Mesothelial cell of epicardium (in vitro differentiated cells): ENCODE measurements around the gene DEFB114. TPM values are rescaled to one million over a fixed set of nuclear protein-coding genes. Genes with fewer than 3 reads are reported as not detected.

Source experiments
- DNase-seq, 2 experiments: peaks; one replicate each; pipeline ENCODE4 v3.0.0; 2021; ENCODE audit warnings: low spot score in 2 of 2; ENCODE audit not compliant: unreplicated experiment in 2 of 2
- H3K27ac Mint-ChIP-seq: 2 replicates; pipeline ENCODE4 v1.8.0; 2021; ENCODE audit warnings: mixed read lengths
- H3K27me3 Mint-ChIP-seq: 2 replicates; pipeline ENCODE4 v1.8.0; 2021; ENCODE audit warnings: low read depth, mixed read lengths
- H3K36me3 Mint-ChIP-seq: 2 replicates; pipeline ENCODE4 v1.8.0; 2021; ENCODE audit warnings: mixed read lengths
- H3K4me1 Mint-ChIP-seq: 2 replicates; pipeline ENCODE4 v1.8.0; 2021; ENCODE audit warnings: mixed read lengths
- H3K4me3 Mint-ChIP-seq: 2 replicates; pipeline ENCODE4 v1.8.0; 2021; ENCODE audit warnings: mild to moderate bottlenecking, moderate library complexity, mixed read lengths
- H3K9me3 Mint-ChIP-seq: 2 replicates; pipeline ENCODE4 v1.8.0; 2021; ENCODE audit warnings: mixed read lengths
- total RNA-seq: library from RNA; stranded (reverse); gene quantifications from 3 replicates; pipeline ENCODE4 v1.2.1, GENCODE V29; 2021
- TF ChIP-seq, protein P1 (sequence below): fragments of 200-600 bp; sonication (generic); IDR thresholded peaks from one replicate; pipeline ENCODE4 v1.5.0; 2021; ENCODE audit warnings: antibody characterized with exemption; ENCODE audit not compliant: unreplicated experiment

DEFB114 gene
- total RNA-seq, 1 donor from 2014 or later: not detected

DNA sequence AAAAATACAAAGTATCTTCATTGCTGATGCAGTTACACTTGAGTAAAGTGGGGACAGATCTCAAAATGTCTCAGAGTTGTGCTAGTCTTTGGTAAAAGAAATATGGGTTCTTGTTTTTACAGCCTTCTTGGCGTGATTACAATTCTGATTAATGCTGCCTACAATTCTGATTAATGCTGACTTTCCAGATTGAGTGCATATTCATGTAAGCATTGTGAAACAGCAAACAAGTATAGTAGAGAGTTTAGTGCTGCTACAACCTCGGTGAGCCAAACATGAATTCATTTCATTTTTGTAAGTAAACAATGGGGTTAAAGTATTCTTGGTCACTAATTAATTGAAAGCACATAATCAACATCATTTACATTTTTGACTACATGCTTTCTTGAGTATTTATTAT lies 5.6 kb upstream of the DEFB114 start, which contains the start of gene DEFB113:
Gene DEFB113, minus strand, starts transcription at position 21 of the 400 bp plus-strand sequence. Its CDS starts 0 bp downstream, at position 21.
- Mint-ChIP-seq H3K9me3 (no peaks in the 10 kb centered on the region), H3K27ac (no peak within 1 kb of the TSS), H3K27me3 (peaks cover 4% of the 10 kb centered on the region), H3K36me3 (no peaks in the 10 kb centered on the region), H3K4me1 (no peaks in the 10 kb centered on the region), H3K4me3 (no peak within 1 kb of the TSS)
- no peak for DNase-seq
- TF ChIP-seq, protein P1, sequence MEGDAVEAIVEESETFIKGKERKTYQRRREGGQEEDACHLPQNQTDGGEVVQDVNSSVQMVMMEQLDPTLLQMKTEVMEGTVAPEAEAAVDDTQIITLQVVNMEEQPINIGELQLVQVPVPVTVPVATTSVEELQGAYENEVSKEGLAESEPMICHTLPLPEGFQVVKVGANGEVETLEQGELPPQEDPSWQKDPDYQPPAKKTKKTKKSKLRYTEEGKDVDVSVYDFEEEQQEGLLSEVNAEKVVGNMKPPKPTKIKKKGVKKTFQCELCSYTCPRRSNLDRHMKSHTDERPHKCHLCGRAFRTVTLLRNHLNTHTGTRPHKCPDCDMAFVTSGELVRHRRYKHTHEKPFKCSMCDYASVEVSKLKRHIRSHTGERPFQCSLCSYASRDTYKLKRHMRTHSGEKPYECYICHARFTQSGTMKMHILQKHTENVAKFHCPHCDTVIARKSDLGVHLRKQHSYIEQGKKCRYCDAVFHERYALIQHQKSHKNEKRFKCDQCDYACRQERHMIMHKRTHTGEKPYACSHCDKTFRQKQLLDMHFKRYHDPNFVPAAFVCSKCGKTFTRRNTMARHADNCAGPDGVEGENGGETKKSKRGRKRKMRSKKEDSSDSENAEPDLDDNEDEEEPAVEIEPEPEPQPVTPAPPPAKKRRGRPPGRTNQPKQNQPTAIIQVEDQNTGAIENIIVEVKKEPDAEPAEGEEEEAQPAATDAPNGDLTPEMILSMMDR: no peak

GRCh38 chr6:49966823-49967222 lies 2.9 kb upstream of the DEFB114 start:
- TF ChIP-seq, protein P1: no peak
- Mint-ChIP-seq H3K27me3 (peaks cover 4% of the 10 kb centered on the region), H3K36me3 (no peaks in the 10 kb centered on the region), H3K27ac (no peak overlapping the region), H3K9me3 (no peaks in the 10 kb centered on the region), H3K4me1 (no peaks in the 10 kb centered on the region), H3K4me3 (no peak overlapping the region)
- no peak for DNase-seq

DNA sequence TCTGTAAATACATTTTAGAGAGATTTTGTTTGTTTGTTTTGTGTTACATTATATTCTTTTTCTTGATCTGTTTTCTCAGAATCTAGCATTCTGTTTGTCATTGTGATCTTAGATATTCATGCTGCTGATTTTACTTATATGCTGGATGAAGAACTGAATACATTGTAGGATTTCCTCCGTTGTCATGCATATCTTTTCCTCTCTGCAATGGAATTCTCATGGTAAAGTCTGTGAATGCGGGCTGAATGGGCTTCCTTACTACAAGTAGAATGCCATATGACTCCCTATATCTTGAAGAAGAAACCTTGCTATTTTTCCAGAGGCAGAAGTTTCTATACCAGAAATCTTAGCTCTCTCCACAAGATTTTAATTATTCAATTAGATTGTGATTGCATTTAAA lies 2.4 kb upstream of the DEFB114 start:
- Mint-ChIP-seq H3K9me3 (no peaks in the 10 kb centered on the region), H3K27ac (no peak overlapping the region)

DNA sequence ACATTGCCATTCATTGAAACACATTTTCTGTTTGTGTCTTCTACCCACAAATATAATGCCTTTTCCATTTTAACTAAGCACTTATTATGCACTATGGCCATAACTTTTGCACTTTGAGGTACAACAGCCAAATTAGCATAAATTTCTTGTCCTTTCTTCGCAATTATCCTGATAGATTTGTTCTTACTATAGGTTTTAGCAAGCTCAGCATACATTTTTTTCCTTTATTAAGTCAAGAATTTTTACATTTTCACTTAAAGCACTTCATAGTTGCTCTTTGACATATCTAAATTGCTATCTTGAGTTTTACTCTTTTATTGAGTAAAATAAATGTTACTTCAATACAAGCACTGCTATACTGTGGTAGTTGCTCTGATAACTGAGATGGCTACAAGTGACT lies 5.8 kb downstream of the DEFB114 start:
- TF ChIP-seq, protein P1: no peak
- no peak overlapping the region for H3K4me3 Mint-ChIP-seq

More for the DNA sequence above, 2.4 kb upstream of the DEFB114 start:
- TF ChIP-seq, protein P1: no peak
- DNase-seq: no peak
- Mint-ChIP-seq H3K4me3 (no peak overlapping the region), H3K36me3 (no peaks in the 10 kb centered on the region), H3K27me3 (peaks cover 4% of the 10 kb centered on the region), H3K4me1 (no peaks in the 10 kb centered on the region)

DNA sequence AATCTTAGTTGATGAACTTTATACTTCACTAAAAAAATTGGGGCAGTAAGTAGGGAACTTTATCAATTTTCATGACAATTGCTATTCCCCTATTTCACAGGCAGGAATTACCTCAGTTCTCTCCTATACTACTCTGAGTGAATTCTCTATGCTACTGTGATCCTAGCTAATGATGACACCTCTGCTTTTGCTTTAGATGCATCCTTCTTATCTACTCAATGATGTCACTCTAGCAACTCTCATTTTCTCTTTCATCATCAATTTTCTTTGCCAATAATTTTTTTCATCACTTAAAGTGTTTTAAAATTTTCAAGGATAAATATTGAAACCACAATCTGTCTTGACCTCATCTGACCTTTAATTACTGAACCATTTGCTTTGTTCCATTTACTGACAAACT lies 8.1 kb downstream of the DEFB114 start:
- Mint-ChIP-seq H3K9me3 (peaks cover 9% of the 10 kb centered on the region), H3K4me1 (no peaks in the 10 kb centered on the region), H3K4me3 (no peak overlapping the region), H3K27me3 (no peaks in the 10 kb centered on the region), H3K27ac (no peak overlapping the region), H3K36me3 (no peaks in the 10 kb centered on the region)
- DNase-seq: no peak
- TF ChIP-seq, protein P1: no peak

More for the DNA sequence above, 5.8 kb downstream of the DEFB114 start:
- H3K9me3 Mint-ChIP-seq: peaks cover 9% of the 10 kb centered on the region
- H3K27ac Mint-ChIP-seq: no peak overlapping the region
- H3K4me1 Mint-ChIP-seq: no peaks in the 10 kb centered on the region
- DNase-seq: no peak
- no peaks in the 10 kb centered on the region for H3K27me3 Mint-ChIP-seq
- no peaks in the 10 kb centered on the region for H3K36me3 Mint-ChIP-seq

GRCh38 chr6:49951926-49952325 lies 12.0 kb downstream of the DEFB114 start:
- TF ChIP-seq, protein P1: no peak
- Mint-ChIP-seq H3K4me1 (no peaks in the 10 kb centered on the region), H3K27me3 (no peaks in the 10 kb centered on the region), H3K4me3 (no peak overlapping the region), H3K36me3 (no peaks in the 10 kb centered on the region), H3K9me3 (no peaks in the 10 kb centered on the region), H3K27ac (no peak overlapping the region)
- no peak for DNase-seq
